HCT116 (cell line): Measurements from ENCODE around the gene LDB2. TPM values are rescaled to one million over a fixed set of nuclear protein-coding genes. Genes with fewer than 3 reads are reported as not detected.

Experiments
- ATAC-seq: fragments of 200-7000 bp; cut with Tn5 transposase; 2 replicates; pipeline ENCODE4 v1.9.1; 2020; ENCODE audit warnings: mild to moderate bottlenecking, moderate library complexity
- BruUV-seq: library from RNA; stranded (reverse); fragments of 400-500 nt; replicated peaks from 2 replicates; lab custom pipeline; 2021; lab: Mats Ljungman, UMichigan
- CTCF ChIA-PET: fragments of 300-600 bp; sonication (Branson Sonifier 250); formaldehyde crosslinking; loops from one replicate; lab custom pipeline; 2021; ENCODE audit warnings: antibody characterized with exemption; lab: Charles Lee
- POLR2A ChIA-PET: fragments of 300-600, 350-600 bp; sonication (Branson Sonifier 250); formaldehyde crosslinking; loops from one replicate; lab custom pipeline; 2021; ENCODE audit warnings: antibody characterized with exemption; lab: Charles Lee
- RAD21 ChIA-PET, 2 experiments: fragments of 300-600 bp; sonication (Branson Sonifier 250); formaldehyde crosslinking; loops; one replicate each; lab custom pipeline; 2023; ENCODE audit warnings: low total read pairs in 2 of 2; ENCODE audit not compliant: uncharacterized antibody in 2 of 2, unreplicated experiment in 2 of 2, low non-redundant PET in 1 of 2; lab: Charles Lee
- DNase-seq: peaks from one replicate; pipeline ENCODE4 v3.0.0-alpha.2; 2010; ENCODE audit warnings: low read depth, low spot score
- H2AFZ ChIP-seq: fragments of 200-600 bp; shearing (Covaris generic), sonication (generic); 2 replicates; pipeline ENCODE4 v1.6.1; 2017; ENCODE audit warnings: low read depth, mixed run types, mixed read lengths, antibody characterized with exemption, low read length; ENCODE audit not compliant: poor library complexity, severe bottlenecking
- H3K27ac ChIP-seq: 2 replicates; pipeline ENCODE4 v1.5.1; 2012; ENCODE audit warnings: low read depth, low read length
- H3K27me3 ChIP-seq: fragments of 200-600 bp; sonication (generic); 2 replicates; pipeline ENCODE4 v1.6.1; 2016; ENCODE audit warnings: mixed run types, low read length, mixed read lengths; ENCODE audit not compliant: insufficient read depth
- H3K36me3 ChIP-seq, 2 experiments: fragments of 200-500 bp in 1 of 2; fragments of 200-600 bp in 1 of 2; sonication (Bioruptor generic) in 1 of 2; sonication (generic) in 1 of 2; 2 replicates each; pipeline versions ENCODE4 v1.5.1 to v1.6.1; 2014 to 2016; ENCODE audit warnings: low read length in 2 of 2, inconsistent platforms in 1 of 2, mixed read lengths in 1 of 2, mixed run types in 1 of 2; ENCODE audit not compliant: insufficient read depth in 2 of 2, control insufficient read depth in 1 of 2
- H3K4me1 ChIP-seq, 2 experiments: fragments of 200-600 bp in 1 of 2; sonication (generic) in 1 of 2; 2 replicates each; pipeline versions ENCODE4 v1.5.1 to v1.6.1; 2012 to 2017; ENCODE audit warnings: low read length in 2 of 2, inconsistent platforms in 1 of 2, mild to moderate bottlenecking in 1 of 2, mixed read lengths in 1 of 2, mixed run types in 1 of 2, moderate library complexity in 1 of 2; ENCODE audit not compliant: insufficient read depth in 2 of 2, control insufficient read depth in 1 of 2
- H3K4me2 ChIP-seq: fragments of 200-600 bp; sonication (generic); 2 replicates; pipeline ENCODE4 v1.6.1; 2017; ENCODE audit warnings: mixed run types, low read length, mixed read lengths
- H3K4me3 ChIP-seq, 2 experiments: fragments of 200-600 bp in 1 of 2; sonication (generic) in 1 of 2; replicated peaks in 1 of 2; 2 replicates each; pipeline ENCODE4 v1.5.1; 2011 to 2016; ENCODE audit warnings: low read length in 2 of 2, control low read depth in 1 of 2, low read depth in 1 of 2, mild to moderate bottlenecking in 1 of 2, mixed read lengths in 1 of 2, mixed run types in 1 of 2
- H3K79me2 ChIP-seq: fragments of 200-600 bp; sonication (generic); 2 replicates; pipeline ENCODE4 v1.6.1; 2017; ENCODE audit warnings: mild to moderate bottlenecking, mixed run types, low read length, moderate library complexity, mixed read lengths; ENCODE audit not compliant: insufficient read depth
- H3K9ac ChIP-seq: fragments of 200-600 bp; sonication (generic); 2 replicates; pipeline ENCODE4 v1.6.1; 2016; ENCODE audit warnings: low read length, mixed read lengths
- H3K9me2 ChIP-seq: fragments of 200-600 bp; sonication (generic), shearing (Covaris generic); 2 replicates; pipeline ENCODE4 v1.6.1; 2017; ENCODE audit warnings: mixed run types, mild to moderate bottlenecking, moderate library complexity; ENCODE audit not compliant: insufficient read depth
- H3K9me3 ChIP-seq, 2 experiments: fragments of 200-500 bp in 1 of 2; fragments of 200-600 bp in 1 of 2; sonication (Bioruptor generic) in 1 of 2; sonication (generic) in 1 of 2; 2 replicates each; pipeline ENCODE4 v1.6.1; 2014 to 2017; ENCODE audit warnings: low read length in 2 of 2, mixed read lengths in 2 of 2, inconsistent platforms in 1 of 2, low read depth in 1 of 2, mild to moderate bottlenecking in 1 of 2, mixed run types in 1 of 2, moderate library complexity in 1 of 2; ENCODE audit not compliant: control insufficient read depth in 1 of 2, insufficient read depth in 1 of 2
- H4K20me1 ChIP-seq: fragments of 200-600 bp; sonication (generic), shearing (Covaris generic); 2 replicates; pipeline ENCODE4 v1.6.1; 2017; ENCODE audit warnings: mixed run types, mild to moderate bottlenecking, moderate library complexity; ENCODE audit not compliant: insufficient read depth
- CBX3 ChIP-seq: IDR thresholded peaks from 2 replicates; pipeline ENCODE4 v1.6.1; 2012; ENCODE audit warnings: low read depth
- CEBPB ChIP-seq: IDR thresholded peaks from 2 replicates; pipeline ENCODE4 v1.6.1; 2012; ENCODE audit warnings: low read depth
- EZH2 ChIP-seq: fragments of 200-600 bp; sonication (generic); IDR thresholded peaks from 2 replicates; pipeline ENCODE4 v1.6.1; 2017; ENCODE audit warnings: antibody characterized with exemption, mixed run types
- EZH2phosphoT487 ChIP-seq: fragments of 200-600 bp; IDR thresholded peaks from 2 replicates; pipeline ENCODE4 v1.6.1; 2018; ENCODE audit warnings: antibody characterized with exemption, borderline replicate concordance
- FOSL1 ChIP-seq: IDR thresholded peaks from 2 replicates; pipeline ENCODE4 v1.6.1; 2012; ENCODE audit warnings: low read depth
- JUND ChIP-seq: IDR thresholded peaks from 2 replicates; pipeline ENCODE4 v1.6.1; 2012
- MAX ChIP-seq: IDR thresholded peaks from 2 replicates; pipeline ENCODE4 v1.6.1; 2012
- POLR2A ChIP-seq: IDR thresholded peaks from 2 replicates; pipeline ENCODE4 v1.7.0; 2011; ENCODE audit warnings: borderline replicate concordance; ENCODE audit not compliant: insufficient read depth, insufficient read length; ENCODE audit errors: extremely low read depth
- RAD21 ChIP-seq: IDR thresholded peaks from 2 replicates; pipeline ENCODE4 v1.6.1; 2012; ENCODE audit warnings: low read depth, mild to moderate bottlenecking
- REST ChIP-seq: IDR thresholded peaks from 2 replicates; pipeline ENCODE4 v1.6.1; 2012; ENCODE audit warnings: low read depth
- SP1 ChIP-seq: IDR thresholded peaks from 2 replicates; pipeline ENCODE4 v1.6.1; 2012; ENCODE audit warnings: low read depth
- TCF7L2 ChIP-seq: IDR thresholded peaks from 2 replicates; pipeline ENCODE4 v1.7.0; 2011; ENCODE audit warnings: borderline replicate concordance, inconsistent platforms; ENCODE audit not compliant: insufficient read depth, insufficient read length; ENCODE audit errors: extremely low read depth
- YY1 ChIP-seq: IDR thresholded peaks from 2 replicates; pipeline ENCODE4 v1.6.1; 2011; ENCODE audit warnings: low read length, low read depth, moderate library complexity, mild to moderate bottlenecking; ENCODE audit not compliant: insufficient replicate concordance; ENCODE audit errors: extremely low read depth
- ZBTB33 ChIP-seq: IDR thresholded peaks from 2 replicates; pipeline ENCODE4 v1.6.1; 2011; ENCODE audit warnings: mild to moderate bottlenecking, low read length, moderate library complexity; ENCODE audit not compliant: insufficient replicate concordance; ENCODE audit errors: extremely low read depth
- intact Hi-C: fragments of 100-400 bp; cut with micrococcal nuclease; formaldehyde crosslinking; loops from 2 replicates; pipeline ENCODE4 v1.10.0; 2022
- total RNA-seq: library from RNA; stranded (reverse); gene quantifications from one replicate; pipeline ENCODE4 v1.2.1, GENCODE V29; 2021; ENCODE audit not compliant: unreplicated experiment
- TF ChIP-seq, protein P1 (sequence below), 3 experiments: fragments of 200-600 bp in 1 of 3; sonication (generic) in 1 of 3; IDR thresholded peaks in 2 of 3; conservative IDR thresholded peaks in 1 of 3; 2 replicates each; pipeline ENCODE4 v1.5.1; 2012 to 2017; ENCODE audit warnings: low read depth in 2 of 3, low read length in 2 of 3, antibody characterized with exemption in 1 of 3, borderline replicate concordance in 1 of 3, control low read depth in 1 of 3, mild to moderate bottlenecking in 1 of 3, mixed read lengths in 1 of 3, mixed run types in 1 of 3, moderate library complexity in 1 of 3; ENCODE audit not compliant: insufficient read depth in 1 of 3

The LDB2 gene
- total RNA-seq, 1 experiment from 2014 or later, result 0.12 TPM

GRCh38 chr4:16727218-16727617, 171.2 kb downstream of the LDB2 start:
- CTCF ChIA-PET, result no interaction called here
- Histone ChIP-seq H3K9me2 (no peaks in the 10 kb centered on the region), H2AFZ (no peak overlapping the region), H3K27ac (no peak overlapping the region), H3K9me3 (no peaks in the 10 kb centered on the region; a peak in 1 of 4 replicates), H3K4me3 (no peak overlapping the region), H3K79me2 (no peaks in the 10 kb centered on the region), H3K9ac (no peak overlapping the region), H3K36me3 (no peaks in the 10 kb centered on the region), H4K20me1 (no peaks in the 10 kb centered on the region), H3K4me2 (no peak overlapping the region), H3K4me1 (no peaks in the 10 kb centered on the region), H3K27me3 (0 out of 2 replicates have a peak, but pooled peaks cover 3% of the 10 kb centered on the region)
- DNase-seq, result no peak
- intact Hi-C loops, result no loop called here
- RAD21 ChIA-PET, result no interaction called here
- POLR2A ChIA-PET, result no interaction called here
- TF ChIP-seq EZH2phosphoT487, result no peak
- no peak for TF ChIP-seq FOSL1
- TF ChIP-seq ZBTB33, result no peak
- TF ChIP-seq POLR2A, result no peak
- no peak for TF ChIP-seq SP1
- no peak for TF ChIP-seq REST
- no peak for TF ChIP-seq MAX
- no peak for TF ChIP-seq EZH2
- no peak for TF ChIP-seq JUND
- TF ChIP-seq YY1, result no peak
- TF ChIP-seq, protein P1, sequence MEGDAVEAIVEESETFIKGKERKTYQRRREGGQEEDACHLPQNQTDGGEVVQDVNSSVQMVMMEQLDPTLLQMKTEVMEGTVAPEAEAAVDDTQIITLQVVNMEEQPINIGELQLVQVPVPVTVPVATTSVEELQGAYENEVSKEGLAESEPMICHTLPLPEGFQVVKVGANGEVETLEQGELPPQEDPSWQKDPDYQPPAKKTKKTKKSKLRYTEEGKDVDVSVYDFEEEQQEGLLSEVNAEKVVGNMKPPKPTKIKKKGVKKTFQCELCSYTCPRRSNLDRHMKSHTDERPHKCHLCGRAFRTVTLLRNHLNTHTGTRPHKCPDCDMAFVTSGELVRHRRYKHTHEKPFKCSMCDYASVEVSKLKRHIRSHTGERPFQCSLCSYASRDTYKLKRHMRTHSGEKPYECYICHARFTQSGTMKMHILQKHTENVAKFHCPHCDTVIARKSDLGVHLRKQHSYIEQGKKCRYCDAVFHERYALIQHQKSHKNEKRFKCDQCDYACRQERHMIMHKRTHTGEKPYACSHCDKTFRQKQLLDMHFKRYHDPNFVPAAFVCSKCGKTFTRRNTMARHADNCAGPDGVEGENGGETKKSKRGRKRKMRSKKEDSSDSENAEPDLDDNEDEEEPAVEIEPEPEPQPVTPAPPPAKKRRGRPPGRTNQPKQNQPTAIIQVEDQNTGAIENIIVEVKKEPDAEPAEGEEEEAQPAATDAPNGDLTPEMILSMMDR (IDR thresholded peaks at IDR 0.05 in 2 of 3, conservative IDR thresholded peaks at IDR 0.05 in 1 of 3; ENCODE audit: borderline replicate concordance in 1 of 3, insufficient read depth in 1 of 3, low read depth in 2 of 3, low read length in 2 of 3), result no peak
- no peak for TF ChIP-seq RAD21
- no peak for TF ChIP-seq CEBPB
- no peak for TF ChIP-seq CBX3
- TF ChIP-seq TCF7L2, result no peak
- no TSS peak for BruUV-seq
- no peak for ATAC-seq
